HG03095 (cell line): ENCODE results near the gene PSMB5.
A peak's percentile ranks its signal among the peaks of the same experiment; 100 is the strongest.

Experiments used
- ATAC-seq: cut with Tn5 transposase; IDR thresholded peaks from one replicate; pipeline ENCODE4 v1.9.1; 2021; ENCODE audit warnings: moderate library complexity; ENCODE audit not compliant: unreplicated experiment

PSMB5 gene

GRCh38 chr14:23034498-23035302, at the start of gene PSMB5:
Gene PSMB5 (minus strand): TSS chr14:23034900. CDS start chr14:23034881, 19 bp downstream.
- peak; percentile 87 for ATAC-seq

- ATAC-seq: no peak
Observed at GRCh38 chr14:23080474-23080873, 45.8 kb upstream of the PSMB5 start.

- ATAC-seq: no peak
Observed at GRCh38 chr14:23079716-23080115, 45.0 kb upstream of the PSMB5 start.

- no peak for ATAC-seq
Observed at GRCh38 chr14:23078692-23079116, 44.0 kb upstream of the PSMB5 start.

GRCh38 chr14:23077962-23078361, 43.3 kb upstream of the PSMB5 start:
- ATAC-seq: no peak

GRCh38 chr14:23076785-23077408, 42.2 kb upstream of the PSMB5 start:
- ATAC-seq: no peak

GRCh38 chr14:23074906-23075305, 40.2 kb upstream of the PSMB5 start:
- ATAC-seq: no peak

- ATAC-seq: no peak
Observed at GRCh38 chr14:23071921-23072539, 37.3 kb upstream of the PSMB5 start.

- peak; percentile 90 for ATAC-seq
Observed at GRCh38 chr14:23071244-23071920, 36.7 kb upstream of the PSMB5 start.

- ATAC-seq: no peak
Observed at GRCh38 chr14:23070262-23071129, 35.8 kb upstream of the PSMB5 start.

GRCh38 chr14:23069413-23069806, 34.7 kb upstream of the PSMB5 start:
- ATAC-seq: no peak

GRCh38 chr14:23068789-23069412, 34.2 kb upstream of the PSMB5 start:
- ATAC-seq: peak; percentile 61

- no peak for ATAC-seq
Observed at GRCh38 chr14:23067847-23068788, 33.4 kb upstream of the PSMB5 start.

- no peak for ATAC-seq
Observed at GRCh38 chr14:23066855-23067744, 32.4 kb upstream of the PSMB5 start.

- ATAC-seq: no peak
Observed at GRCh38 chr14:23066368-23066767, 31.7 kb upstream of the PSMB5 start.

GRCh38 chr14:23063601-23064000, 28.9 kb upstream of the PSMB5 start:
- ATAC-seq: no peak

GRCh38 chr14:23062002-23062401, 27.3 kb upstream of the PSMB5 start:
- ATAC-seq: no peak
